WTC11 (cell line): ENCODE data around the gene NEDD4.
"Not testable (repeated sequence)": the region's sequence is repeated elsewhere in the genome, so short reads cannot be mapped to it uniquely, and the experiment has no call there.

Source experiments
- CBFB ChIP-seq: sonication (generic); formaldehyde crosslinking; IDR thresholded peaks from 2 replicates; pipeline ENCODE4 v1.8.1; 2022; ENCODE audit warnings: mild to moderate bottlenecking, low read depth, missing genetic modification reagents
- CTCF ChIP-seq: fragments of 200-600 bp; IDR thresholded peaks from 2 replicates; pipeline ENCODE4 v1.8.0; 2022; ENCODE audit warnings: antibody characterized with exemption
- ESRRA ChIP-seq: sonication (generic); formaldehyde crosslinking; IDR thresholded peaks from 2 replicates; pipeline ENCODE4 v1.8.1; 2022; ENCODE audit warnings: mild to moderate bottlenecking, missing genetic modification reagents, borderline replicate concordance
- NFYB ChIP-seq: sonication (generic); formaldehyde crosslinking; conservative IDR thresholded peaks from 2 replicates; pipeline ENCODE4 v1.8.0; 2022; ENCODE audit warnings: low read depth, missing genetic modification reagents
- PREB ChIP-seq: sonication (generic); formaldehyde crosslinking; IDR thresholded peaks from 2 replicates; pipeline ENCODE4 v1.8.1; 2022; ENCODE audit warnings: mild to moderate bottlenecking, missing genetic modification reagents, moderate library complexity, borderline replicate concordance
- SMAD3 ChIP-seq: sonication (generic); formaldehyde crosslinking; IDR thresholded peaks from 2 replicates; pipeline ENCODE4 v1.8.0; 2022; ENCODE audit warnings: missing genetic modification reagents, mild to moderate bottlenecking, borderline replicate concordance
- TCF7 ChIP-seq: sonication (generic); formaldehyde crosslinking; IDR thresholded peaks from 2 replicates; pipeline ENCODE4 v1.8.0; 2022; ENCODE audit warnings: mild to moderate bottlenecking, low read depth, missing genetic modification reagents, moderate library complexity
- TEAD1 ChIP-seq: sonication (generic); formaldehyde crosslinking; IDR thresholded peaks from 2 replicates; pipeline ENCODE4 v1.8.0; 2022; ENCODE audit warnings: mild to moderate bottlenecking, missing genetic modification reagents
- TF ChIP-seq, protein P1 (sequence below): sonication (generic); formaldehyde crosslinking; IDR thresholded peaks from 2 replicates; pipeline ENCODE4 v1.8.0; 2022; ENCODE audit warnings: mild to moderate bottlenecking, missing genetic modification reagents
- TF ChIP-seq, protein P2 (sequence below): sonication (generic); formaldehyde crosslinking; IDR thresholded peaks from 2 replicates; pipeline ENCODE4 v1.8.1; 2023; ENCODE audit warnings: mild to moderate bottlenecking, missing genetic modification reagents
- TF ChIP-seq, protein P3 (sequence below): sonication (generic); formaldehyde crosslinking; IDR thresholded peaks from 2 replicates; pipeline ENCODE4 v1.8.1; 2023; ENCODE audit warnings: mild to moderate bottlenecking, missing genetic modification reagents, moderate library complexity

- not testable (repeated sequence) for TF ChIP-seq SMAD3 (CRISPR knock-in tag); NFYB (CRISPR knock-in tag); CBFB (CRISPR knock-in tag); TEAD1; TCF7 (CRISPR knock-in tag); PREB (CRISPR knock-in tag); CTCF; ESRRA (CRISPR knock-in tag)
- TF ChIP-seq, protein P1, sequence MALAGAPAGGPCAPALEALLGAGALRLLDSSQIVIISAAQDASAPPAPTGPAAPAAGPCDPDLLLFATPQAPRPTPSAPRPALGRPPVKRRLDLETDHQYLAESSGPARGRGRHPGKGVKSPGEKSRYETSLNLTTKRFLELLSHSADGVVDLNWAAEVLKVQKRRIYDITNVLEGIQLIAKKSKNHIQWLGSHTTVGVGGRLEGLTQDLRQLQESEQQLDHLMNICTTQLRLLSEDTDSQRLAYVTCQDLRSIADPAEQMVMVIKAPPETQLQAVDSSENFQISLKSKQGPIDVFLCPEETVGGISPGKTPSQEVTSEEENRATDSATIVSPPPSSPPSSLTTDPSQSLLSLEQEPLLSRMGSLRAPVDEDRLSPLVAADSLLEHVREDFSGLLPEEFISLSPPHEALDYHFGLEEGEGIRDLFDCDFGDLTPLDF (CRISPR knock-in tag) = not testable (repeated sequence)
- TF ChIP-seq, protein P2, sequence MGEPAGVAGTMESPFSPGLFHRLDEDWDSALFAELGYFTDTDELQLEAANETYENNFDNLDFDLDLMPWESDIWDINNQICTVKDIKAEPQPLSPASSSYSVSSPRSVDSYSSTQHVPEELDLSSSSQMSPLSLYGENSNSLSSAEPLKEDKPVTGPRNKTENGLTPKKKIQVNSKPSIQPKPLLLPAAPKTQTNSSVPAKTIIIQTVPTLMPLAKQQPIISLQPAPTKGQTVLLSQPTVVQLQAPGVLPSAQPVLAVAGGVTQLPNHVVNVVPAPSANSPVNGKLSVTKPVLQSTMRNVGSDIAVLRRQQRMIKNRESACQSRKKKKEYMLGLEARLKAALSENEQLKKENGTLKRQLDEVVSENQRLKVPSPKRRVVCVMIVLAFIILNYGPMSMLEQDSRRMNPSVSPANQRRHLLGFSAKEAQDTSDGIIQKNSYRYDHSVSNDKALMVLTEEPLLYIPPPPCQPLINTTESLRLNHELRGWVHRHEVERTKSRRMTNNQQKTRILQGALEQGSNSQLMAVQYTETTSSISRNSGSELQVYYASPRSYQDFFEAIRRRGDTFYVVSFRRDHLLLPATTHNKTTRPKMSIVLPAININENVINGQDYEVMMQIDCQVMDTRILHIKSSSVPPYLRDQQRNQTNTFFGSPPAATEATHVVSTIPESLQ (CRISPR knock-in tag) = not testable (repeated sequence)
- TF ChIP-seq, protein P3, sequence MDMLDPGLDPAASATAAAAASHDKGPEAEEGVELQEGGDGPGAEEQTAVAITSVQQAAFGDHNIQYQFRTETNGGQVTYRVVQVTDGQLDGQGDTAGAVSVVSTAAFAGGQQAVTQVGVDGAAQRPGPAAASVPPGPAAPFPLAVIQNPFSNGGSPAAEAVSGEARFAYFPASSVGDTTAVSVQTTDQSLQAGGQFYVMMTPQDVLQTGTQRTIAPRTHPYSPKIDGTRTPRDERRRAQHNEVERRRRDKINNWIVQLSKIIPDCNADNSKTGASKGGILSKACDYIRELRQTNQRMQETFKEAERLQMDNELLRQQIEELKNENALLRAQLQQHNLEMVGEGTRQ (CRISPR knock-in tag) = not testable (repeated sequence)
Measured at GRCh38 chr15:55868291-55868690, 125.1 kb downstream of the NEDD4 start.
